H1 (cell line): ENCODE measurements around the gene MYO3A. TPM values are rescaled to one million over a fixed set of nuclear protein-coding genes. Genes with fewer than 3 reads are reported as not detected.

Experiments
- BRCA1 ChIP-seq: IDR thresholded peaks from 2 replicates; pipeline ENCODE4 v1.6.1; 2012; ENCODE audit warnings: low read depth, low read length, improper control_type of control experiment
- CREB1 ChIP-seq: IDR thresholded peaks from 2 replicates; pipeline ENCODE4 v1.6.1; 2012; ENCODE audit warnings: inconsistent platforms
- EGR1 ChIP-seq: IDR thresholded peaks from 2 replicates; pipeline ENCODE4 v1.6.1; 2011; ENCODE audit warnings: low read depth, low read length, borderline replicate concordance
- KDM4A ChIP-seq: IDR thresholded peaks from one replicate; pipeline ENCODE4 v1.7.1; 2012; ENCODE audit warnings: low read depth, mild to moderate bottlenecking, moderate library complexity, low read length, inconsistent platforms; ENCODE audit not compliant: severe bottlenecking
- PHF8 ChIP-seq: fragments of 200-600 bp; sonication (generic); conservative IDR thresholded peaks from 2 replicates; pipeline ENCODE4 v1.7.1; 2012; ENCODE audit warnings: low read depth, mild to moderate bottlenecking, inconsistent platforms, low read length, moderate library complexity
- RAD21 ChIP-seq, 2 experiments: IDR thresholded peaks in 1 of 2; conservative IDR thresholded peaks in 1 of 2; 2 replicates each; pipeline ENCODE4 v1.6.1; 2011; ENCODE audit warnings: low read depth in 2 of 2, low read length in 2 of 2, improper control_type of control experiment in 1 of 2, inconsistent platforms in 1 of 2, mild to moderate bottlenecking in 1 of 2, moderate library complexity in 1 of 2
- polyA plus RNA-seq, 7 experiments: library from polyadenylated mRNA; depleted of rRNA in 3 of 7; stranded (reverse) in 5 of 7; unstranded in 2 of 7; fragments of >200 nt in 5 of 7; fragments of 200-250 nt in 2 of 7; gene quantifications; 1 replicate in 5 of 7; 2 replicates in 1 of 7; 4 replicates in 1 of 7; pipeline versions ENCODE4 v1.2.1 to v1.2.3, GENCODE V29; 2011 to 2013; ENCODE audit warnings: missing spikeins in 2 of 7, mixed read lengths in 2 of 7
- total RNA-seq: library from RNA; stranded (reverse); fragmentation: NEBNext Ultra II Directional; extraction: Animal tissue kit (Norgen Biotek cat#: 25700); gene quantifications from 2 replicates; pipeline ENCODE4 v1.2.1, GENCODE V29; 2021

MYO3A gene
- total and polyA plus RNA-seq, 2 of the 8 experiments (the other 6 are each of a cell fraction or from before 2014, with no cell fraction given), result 3.9 to 5.3 TPM

DNA sequence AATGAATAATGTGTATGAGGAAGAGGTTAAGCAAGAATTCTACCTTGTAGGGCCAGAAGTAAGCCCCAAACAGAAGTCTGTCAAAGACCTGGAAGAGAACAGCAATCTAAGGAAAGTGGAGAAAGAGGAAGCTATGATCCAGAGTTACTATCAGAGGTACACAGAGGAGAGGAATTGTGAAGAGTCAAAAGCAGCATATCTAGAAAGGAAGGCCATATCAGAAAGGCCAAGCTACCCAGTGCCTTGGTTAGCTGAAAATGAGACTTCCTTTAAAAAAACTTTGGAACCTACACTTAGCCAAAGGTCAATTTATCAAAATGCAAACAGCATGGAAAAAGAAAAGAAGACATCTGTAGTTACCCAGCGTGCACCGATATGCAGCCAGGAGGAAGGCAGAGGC lies 239.8 kb downstream of the MYO3A start (continued):
- TF ChIP-seq KDM4A, result no peak
- no peak for TF ChIP-seq BRCA1
- no peak for TF ChIP-seq CREB1
- TF ChIP-seq RAD21 (IDR thresholded peaks at IDR 0.05 in 1 of 2, conservative IDR thresholded peaks at IDR 0.05 in 1 of 2; ENCODE audit: low read depth in 2 of 2, low read length in 2 of 2), result no peak
- TF ChIP-seq EGR1, result no peak
- TF ChIP-seq PHF8, result no peak
